Ectodermal cell (in vitro differentiated cells): ENCODE measurements around the gene MFGE8.

Experiments
- H3K27ac ChIP-seq: 2 replicates; pipeline ENCODE4 v1.7.0; 2013; ENCODE audit warnings: mild to moderate bottlenecking, low read depth, low read length; ENCODE audit not compliant: insufficient read depth, poor library complexity, severe bottlenecking
- H3K27me3 ChIP-seq: 2 replicates; pipeline ENCODE4 v1.7.0; 2013; ENCODE audit warnings: mild to moderate bottlenecking, low read length; ENCODE audit not compliant: insufficient read depth, control insufficient read depth, poor library complexity, severe bottlenecking
- H3K36me3 ChIP-seq: one replicate; pipeline ENCODE4 v1.7.0; 2013; ENCODE audit warnings: low read length; ENCODE audit not compliant: control insufficient read depth, insufficient read depth
- H3K4me1 ChIP-seq: one replicate; pipeline ENCODE4 v1.7.0; 2013; ENCODE audit warnings: low read length; ENCODE audit not compliant: control insufficient read depth, insufficient read depth
- H3K4me3 ChIP-seq: 2 replicates; pipeline ENCODE4 v1.7.0; 2013; ENCODE audit warnings: low read depth, low read length, control low read depth; ENCODE audit not compliant: insufficient read depth
- H3K9me3 ChIP-seq: 2 replicates; pipeline ENCODE4 v1.7.0; 2013; ENCODE audit warnings: mild to moderate bottlenecking, low read length, moderate library complexity; ENCODE audit not compliant: control insufficient read depth
- WGBS, 2 experiments: methylation state at CpG; one replicate each; pipeline ENCODE4 v1.1.7; 2013; ENCODE audit warnings: missing lambda C conversion rate in 2 of 2; 5-methylcytosine and 5-hydroxymethylcytosine counted together

The MFGE8 gene

DNA sequence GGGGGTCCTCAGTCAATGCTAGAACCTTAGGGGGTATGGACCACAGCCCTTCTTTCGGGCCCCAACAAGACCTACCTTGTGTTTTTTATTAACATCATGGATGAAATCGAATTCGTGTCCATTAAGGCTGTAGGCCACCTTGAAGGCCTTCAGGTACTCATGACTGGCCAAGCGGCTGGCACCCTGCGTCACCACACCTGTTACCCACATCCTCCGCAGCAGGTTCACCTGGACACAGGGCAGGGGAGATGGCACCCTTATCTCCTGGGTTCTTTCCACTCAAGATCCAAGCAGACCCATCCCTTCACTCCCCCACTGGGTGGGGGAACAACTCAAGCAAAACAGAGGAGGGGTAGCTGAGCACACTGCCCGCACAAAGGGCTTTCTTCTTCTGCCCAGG, 6.6 kb downstream of the MFGE8 start:
- Histone ChIP-seq H3K27me3 (no peaks in the 10 kb centered on the region), H3K9me3 (no peaks in the 10 kb centered on the region), H3K36me3 (peaks cover 14% of the 10 kb centered on the region), H3K27ac (no peak overlapping the region), H3K4me1 (peaks cover under 1% of the 10 kb centered on the region), H3K4me3 (no peak overlapping the region)
- 96 to 98% methylated on average over 7 of the region's 7 CpGs for WGBS, 2 experiments

DNA sequence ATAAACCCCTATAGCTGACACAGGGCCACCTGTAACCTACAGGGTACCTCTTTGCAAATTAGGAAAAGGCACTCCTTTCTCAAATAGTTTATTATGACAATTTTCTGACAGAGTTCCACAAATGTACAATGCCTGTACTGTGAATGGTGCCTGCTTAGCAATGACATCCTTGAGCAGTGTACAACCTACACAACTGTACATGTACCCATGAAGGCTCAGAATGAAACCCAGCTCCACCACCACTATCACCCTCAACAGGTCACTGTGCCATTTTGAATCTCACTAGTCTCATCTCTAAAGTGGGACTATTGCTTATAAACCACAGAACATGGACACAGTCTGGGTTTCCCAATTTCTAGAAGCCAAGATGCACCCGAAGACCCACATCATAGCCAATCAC, 7.0 kb downstream of the MFGE8 start:
- no peaks in the 10 kb centered on the region for H3K9me3 ChIP-seq
- no peaks in the 10 kb centered on the region for H3K4me1 ChIP-seq
- no peaks in the 10 kb centered on the region for H3K27me3 ChIP-seq
- no peak overlapping the region for H3K4me3 ChIP-seq
- H3K36me3 ChIP-seq, result peaks cover 14% of the 10 kb centered on the region
- no peak overlapping the region for H3K27ac ChIP-seq
- 85 to 94% methylated on average over 1 of the region's 1 CpG for WGBS, 2 experiments

DNA sequence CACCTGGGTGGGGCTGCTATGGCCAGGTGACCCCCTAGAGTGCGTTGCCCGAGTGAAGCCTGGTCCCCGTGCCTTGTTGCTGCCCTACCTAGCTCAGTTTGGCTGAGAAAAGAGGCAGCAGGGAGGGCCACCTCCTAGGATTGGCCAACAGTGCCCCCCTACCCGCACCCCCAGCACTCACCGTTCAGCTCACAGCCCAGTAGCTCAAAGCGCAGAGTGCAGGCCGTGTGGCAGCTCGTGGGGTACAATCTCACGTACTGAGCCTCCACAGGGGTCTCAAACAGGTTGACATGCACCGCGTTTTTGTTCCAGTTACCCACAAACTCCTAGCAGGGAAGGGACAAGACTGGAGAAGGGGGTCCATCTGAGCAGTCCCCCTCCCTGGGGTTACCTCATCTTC, 7.6 kb downstream of the MFGE8 start:
- Histone ChIP-seq H3K4me3 (no peak overlapping the region), H3K9me3 (no peaks in the 10 kb centered on the region), H3K27me3 (no peaks in the 10 kb centered on the region), H3K36me3 (peaks cover 14% of the 10 kb centered on the region), H3K27ac (no peak overlapping the region), H3K4me1 (no peaks in the 10 kb centered on the region)
- 94% methylated on average over 11 of the region's 11 CpGs for WGBS, 2 experiments

DNA sequence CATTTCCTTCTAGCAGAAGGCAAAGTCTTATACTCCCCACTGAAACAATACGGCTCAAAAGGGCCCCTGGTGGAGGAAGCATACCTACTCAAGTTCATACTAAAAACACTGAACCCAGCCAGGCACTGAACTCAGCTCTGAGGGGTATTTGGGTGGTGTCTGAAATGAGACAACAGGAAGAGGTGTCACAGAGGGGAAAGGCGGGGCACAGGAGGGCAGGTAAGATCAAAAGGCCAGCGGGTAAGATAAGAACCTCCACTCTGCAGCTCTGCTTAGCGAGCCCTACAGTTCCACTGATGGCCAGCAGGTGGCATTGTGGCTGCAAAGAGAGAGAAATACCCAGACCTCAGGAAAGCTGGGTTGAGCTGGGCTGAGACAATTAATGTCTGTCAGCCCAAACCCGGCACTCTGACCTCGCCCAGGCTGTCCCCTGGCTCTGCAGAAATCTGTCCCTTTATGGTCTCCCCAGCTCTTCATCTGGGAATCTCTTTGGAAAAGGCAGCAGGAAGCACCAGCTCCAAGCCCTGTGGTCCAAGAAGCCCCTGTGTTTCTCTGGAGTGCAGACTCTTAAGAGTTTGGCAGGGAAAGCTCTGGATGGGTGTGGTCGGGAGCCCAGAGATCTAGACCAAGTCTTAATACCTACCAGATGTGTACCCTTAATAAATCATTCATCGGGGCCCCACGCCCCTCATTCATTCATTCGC, 8.4 kb downstream of the MFGE8 start:
- no peaks in the 10 kb centered on the region for H3K4me1 ChIP-seq
- H3K9me3 ChIP-seq, result no peaks in the 10 kb centered on the region
- H3K4me3 ChIP-seq, result no peak overlapping the region
- H3K27ac ChIP-seq, result no peak overlapping the region
- peaks cover 14% of the 10 kb centered on the region for H3K36me3 ChIP-seq
- no peaks in the 10 kb centered on the region for H3K27me3 ChIP-seq
- WGBS, 2 experiments, result 55 to 58% methylated on average over 10 of the region's 10 CpGs

DNA sequence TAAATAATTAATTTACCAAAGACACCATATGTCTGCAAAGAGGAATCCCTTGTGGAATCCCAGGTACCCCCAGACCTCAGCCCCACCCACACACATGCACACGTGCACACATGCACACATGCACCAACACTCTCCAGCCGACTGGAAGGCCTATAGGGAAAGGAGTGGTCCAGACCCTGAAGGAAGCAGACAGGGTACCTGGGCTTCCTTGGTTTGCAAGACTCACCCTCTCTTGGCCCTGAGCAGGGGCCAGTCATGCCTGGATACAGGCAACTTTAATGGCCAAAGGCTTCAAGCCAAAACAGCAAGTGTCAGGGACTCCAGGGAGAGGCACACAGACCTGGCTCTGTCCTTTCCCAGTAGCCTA, 8.9 kb downstream of the MFGE8 start:
- H3K27me3 ChIP-seq, result no peaks in the 10 kb centered on the region
- no peak overlapping the region for H3K27ac ChIP-seq
- H3K4me1 ChIP-seq, result no peaks in the 10 kb centered on the region
- WGBS, 2 experiments, result 92 to 94% methylated on average over 2 of the region's 2 CpGs
- peaks cover 14% of the 10 kb centered on the region for H3K36me3 ChIP-seq
- no peak overlapping the region for H3K4me3 ChIP-seq
- no peaks in the 10 kb centered on the region for H3K9me3 ChIP-seq

DNA sequence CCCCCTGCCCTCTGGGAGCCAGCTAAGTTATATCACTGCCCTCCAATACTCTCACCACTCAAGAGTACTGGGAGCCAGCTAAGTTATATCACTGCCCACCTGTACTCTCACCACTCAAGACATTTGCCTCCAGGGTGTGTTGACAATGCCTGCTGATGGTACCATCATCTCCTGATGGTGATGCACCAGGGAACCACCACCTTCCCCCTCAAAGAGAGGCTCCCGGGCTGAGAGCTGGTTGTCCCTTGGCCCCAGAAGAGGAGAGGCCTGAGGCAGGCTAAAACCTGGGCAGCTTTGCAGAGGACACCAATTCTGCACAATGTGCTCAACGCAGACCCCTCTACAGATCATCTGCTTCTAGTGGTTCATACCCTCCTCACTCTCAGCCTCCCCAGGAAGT, 10.3 kb downstream of the MFGE8 start:
- Histone ChIP-seq H3K4me1 (peaks cover 5% of the 10 kb centered on the region), H3K4me3 (no peak overlapping the region), H3K27ac (no peak overlapping the region), H3K36me3 (peaks cover 8% of the 10 kb centered on the region), H3K27me3 (no peaks in the 10 kb centered on the region), H3K9me3 (no peaks in the 10 kb centered on the region)
- 85 to 97% methylated on average over 2 of the region's 2 CpGs for WGBS, 2 experiments

DNA sequence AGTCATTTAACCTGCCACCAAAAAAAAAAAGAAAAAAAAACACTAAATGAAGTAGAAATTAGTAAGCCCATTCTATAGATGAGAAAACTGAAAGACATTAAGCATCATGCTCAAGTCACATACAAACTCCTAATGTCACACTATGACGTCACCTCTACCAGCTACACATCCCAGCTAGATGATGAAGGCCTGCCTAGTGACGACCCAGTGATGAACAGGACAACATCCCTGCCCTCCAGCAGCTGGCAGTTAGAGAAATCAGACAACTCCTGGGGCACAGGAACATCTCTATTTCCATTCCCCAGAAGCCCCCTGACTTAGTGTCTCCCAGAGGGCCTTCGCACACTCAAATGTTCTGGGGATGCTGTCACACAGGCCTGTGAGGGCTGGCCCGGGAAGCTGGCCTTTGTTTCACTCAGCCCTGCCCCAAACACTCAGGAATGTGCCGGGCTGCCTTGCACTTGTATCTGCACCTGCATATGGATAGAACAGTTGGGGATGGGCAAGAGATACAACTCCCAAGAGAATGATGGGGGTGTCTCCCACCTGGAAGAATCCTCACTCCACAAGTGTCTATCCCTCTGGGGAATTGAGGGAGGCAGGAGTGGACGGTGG, 10.9 kb downstream of the MFGE8 start:
- Histone ChIP-seq H3K4me3 (no peak overlapping the region), H3K27me3 (no peaks in the 10 kb centered on the region), H3K36me3 (peaks cover 8% of the 10 kb centered on the region), H3K27ac (no peak overlapping the region), H3K4me1 (peaks cover 10% of the 10 kb centered on the region), H3K9me3 (no peaks in the 10 kb centered on the region)
- 89 to 93% methylated on average over 6 of the region's 6 CpGs for WGBS, 2 experiments

DNA sequence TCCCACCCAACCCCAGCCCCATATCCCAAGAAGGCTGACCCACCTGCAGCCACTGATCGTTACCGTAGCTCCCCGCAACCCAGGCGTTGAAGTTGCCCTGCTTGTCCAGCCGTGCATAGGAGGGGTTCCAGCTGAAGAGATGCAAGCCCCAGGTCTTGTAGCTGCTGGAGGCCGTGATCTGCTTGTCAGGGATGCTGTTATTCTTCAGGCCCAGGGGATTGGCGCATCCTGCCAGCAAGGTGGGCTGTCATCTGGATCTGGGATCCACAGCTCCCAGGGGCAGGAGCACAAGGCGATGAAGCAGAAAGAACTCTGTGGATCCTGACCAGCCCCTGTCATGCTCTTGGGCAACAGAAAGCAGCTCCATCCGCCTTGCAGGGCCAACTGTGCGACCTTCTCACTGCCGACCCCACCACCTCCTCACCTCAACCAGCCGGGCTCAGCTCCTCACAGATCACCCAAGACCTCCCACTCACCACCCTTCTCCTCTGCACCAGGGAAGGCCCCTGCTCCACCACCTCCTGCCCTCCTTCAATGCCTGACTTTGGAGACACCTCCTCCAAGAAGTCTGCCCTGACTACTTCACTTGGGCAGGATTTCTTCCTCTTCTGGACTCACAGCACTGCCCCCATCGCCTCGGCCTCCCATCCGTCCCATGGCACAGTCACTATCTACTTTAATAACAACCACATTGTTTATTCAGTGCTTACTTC, 11.5 kb downstream of the MFGE8 start:
- Histone ChIP-seq H3K36me3 (peaks cover 8% of the 10 kb centered on the region), H3K27me3 (no peaks in the 10 kb centered on the region), H3K27ac (no peak overlapping the region), H3K4me1 (peaks cover 17% of the 10 kb centered on the region), H3K9me3 (no peaks in the 10 kb centered on the region), H3K4me3 (no peak overlapping the region)
- 94 to 95% methylated on average over 15 of the region's 15 CpGs for WGBS, 2 experiments

DNA sequence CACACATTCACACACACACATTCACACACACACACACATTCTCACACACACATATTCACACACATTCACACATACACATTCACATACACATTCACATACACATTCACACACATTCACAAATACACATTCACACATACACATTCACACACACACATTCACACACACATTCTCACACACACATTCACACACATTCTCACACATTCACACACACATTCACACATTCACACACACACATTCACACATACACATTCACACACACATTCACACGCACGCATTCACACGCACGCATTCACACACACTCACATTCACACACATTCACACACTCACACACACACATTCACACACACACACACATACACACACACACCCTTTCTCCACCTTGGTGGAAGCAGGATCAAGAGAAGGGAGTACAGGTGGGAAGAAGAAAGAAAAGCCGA, 12.2 kb downstream of the MFGE8 start:
- H3K4me3 ChIP-seq, result no peak overlapping the region
- peaks cover 8% of the 10 kb centered on the region for H3K36me3 ChIP-seq
- peaks cover 23% of the 10 kb centered on the region for H3K4me1 ChIP-seq
- H3K27me3 ChIP-seq, result no peaks in the 10 kb centered on the region
- no peaks in the 10 kb centered on the region for H3K9me3 ChIP-seq
- WGBS, 2 experiments, result 90 to 94% methylated on average over 5 of the region's 5 CpGs
- no peak overlapping the region for H3K27ac ChIP-seq

DNA sequence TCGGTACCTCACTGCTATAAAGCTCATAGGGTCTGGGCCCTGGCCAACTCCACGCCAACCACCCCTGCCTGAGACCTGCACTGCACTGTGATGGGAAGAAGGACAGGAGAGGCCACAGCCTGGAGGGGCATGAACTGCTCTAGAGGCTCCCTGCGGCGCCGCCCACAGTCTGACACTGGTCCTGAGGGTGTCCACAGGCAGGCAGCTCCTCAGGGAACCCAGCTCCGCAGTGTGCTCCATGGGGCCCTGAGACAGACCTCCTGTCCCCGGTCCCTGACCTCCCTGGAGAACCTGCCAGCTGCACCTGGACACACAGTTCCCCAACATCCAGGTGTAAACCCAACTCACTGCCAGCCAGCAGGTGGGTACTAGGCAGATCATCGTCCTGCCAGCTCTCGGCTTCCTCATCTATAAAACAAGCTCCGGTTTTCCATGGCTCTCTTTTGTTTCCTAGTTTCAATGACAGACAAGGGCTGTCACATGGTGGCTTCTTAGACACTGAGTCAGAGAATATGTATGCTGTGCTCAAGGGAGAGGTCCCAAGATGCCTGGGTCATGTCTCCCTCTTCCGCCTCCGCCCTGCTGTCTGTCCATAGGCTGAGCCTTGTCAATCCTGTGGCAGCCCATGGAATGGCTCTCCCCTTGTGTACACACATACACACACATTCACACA, 12.7 kb downstream of the MFGE8 start:
- Histone ChIP-seq H3K9me3 (no peaks in the 10 kb centered on the region), H3K36me3 (peaks cover 8% of the 10 kb centered on the region), H3K4me1 (peaks cover 23% of the 10 kb centered on the region), H3K4me3 (no peak overlapping the region), H3K27ac (no peak overlapping the region), H3K27me3 (peaks cover 5% of the 10 kb centered on the region)
- WGBS, 2 experiments, result 93 to 95% methylated on average over 12 of the region's 12 CpGs
